GM10248 (cell line): ENCODE data around the gene PHF2.

Experiments
- CTCF ChIA-PET: fragments of 300-600 bp; sonication (Branson Sonifier 250); formaldehyde crosslinking; extraction: SDS; loops from one replicate; lab custom pipeline; 2021; ENCODE audit warnings: antibody characterized with exemption; lab: Yijun Ruan, JAX
- POLR2A ChIA-PET: fragments of 350-650 bp; sonication (Branson Sonifier 250); formaldehyde crosslinking; extraction: SDS; loops from one replicate; lab custom pipeline; 2020; ENCODE audit warnings: antibody characterized with exemption; lab: Yijun Ruan, JAX
- DNase-seq: peaks from one replicate; pipeline ENCODE4 v3.0.0; 2012; ENCODE audit errors: extremely low spot score
- CTCF ChIP-seq: IDR thresholded peaks from 2 replicates; pipeline ENCODE4 v1.5.1; 2012; ENCODE audit warnings: mild to moderate bottlenecking, low read depth; ENCODE audit errors: extremely low read depth, missing control alignments, control extremely low read depth

The PHF2 gene

GRCh38 chr9:93565089-93565488 lies 11.3 kb upstream of the PHF2 start:
- no peak for TF ChIP-seq CTCF
- no peak for DNase-seq
- ChIA-PET POLR2A (no interaction called here), CTCF (interaction anchor here (1.6 to 4.2 kb wide), 9 partner anchors 10 to 895 kb away, joined by 3 to 68 read pairs (median 8); partner anchors contain the start of gene PHF2)

- POLR2A ChIA-PET = interaction anchor here (0.6 to 0.8 kb wide), 2 partner anchors 9 to 62 kb away, joined by 3 read pairs; partner anchors contain the start of gene PHF2
- CTCF ChIA-PET = interaction anchor here (0.6 to 4.2 kb wide), 50 partner anchors 8 to 896 kb away, joined by 3 to 68 read pairs (median 4); partner anchors contain the start of genes CARD19, FAM120AOS and PHF2
- peak; percentile 98 for TF ChIP-seq CTCF
- DNase-seq = peak; percentile 99
Observed at GRCh38 chr9:93566408-93567270, 9.7 kb upstream of the PHF2 start.

- ChIA-PET CTCF (interaction anchor here (0.8 to 4.2 kb wide), 14 partner anchors 8 to 411 kb away, joined by 3 to 68 read pairs (median 6); partner anchors contain the start of genes FAM120AOS and PHF2), POLR2A (interaction anchor here (0.8 kb wide), 1 partner anchor 9 kb away, joined by 3 read pairs; the partner anchor contains the start of gene PHF2)
- no peak for TF ChIP-seq CTCF
- no peak for DNase-seq
Observed at GRCh38 chr9:93567271-93567959, 9.0 kb upstream of the PHF2 start.

- ChIA-PET POLR2A (no interaction called here), CTCF (no interaction called here)
- TF ChIP-seq CTCF = no peak
- no peak for DNase-seq
Observed at GRCh38 chr9:93568169-93568568, 8.2 kb upstream of the PHF2 start.

- CTCF ChIA-PET = interaction anchor here (1.0 to 1.3 kb wide), 3 partner anchors 9 to 461 kb away, joined by 3 to 4 read pairs (median 3); no protein-coding TSS in a partner anchor
- TF ChIP-seq CTCF = no peak
- DNase-seq = no peak
- POLR2A ChIA-PET = no interaction called here
Observed at GRCh38 chr9:93569621-93570174, 6.7 kb upstream of the PHF2 start.

GRCh38 chr9:93572221-93572620 lies 4.2 kb upstream of the PHF2 start:
- no peak for TF ChIP-seq CTCF
- DNase-seq = no peak
- ChIA-PET POLR2A (no interaction called here), CTCF (no interaction called here)
